ENCODE results near the gene ROBO1. TPM values are rescaled to one million over a fixed set of nuclear protein-coding genes. Genes with fewer than 3 reads are reported as not detected.

ROBO1 gene
- total RNA-seq, 3 donors from 2014 or later = 12.7 to 50.7 (median 23.6) TPM

GRCh38 chr3:79052054-79052681 lies 715.6 kb downstream of the ROBO1 start:
- Histone ChIP-seq H3K36me3 (no peaks in the 10 kb centered on the region), H3K27me3 (no peaks in the 10 kb centered on the region), H3K4me1 (no peaks in the 10 kb centered on the region), H3K4me3 (no peak overlapping the region), H3K27ac (no peak overlapping the region), H3K9me3 (peaks cover 10 to 23% of the 10 kb centered on the region in 2 donors)
- TF ChIP-seq POLR2AphosphoS5 (IDR thresholded peaks at IDR 0.05) = no peak
- no peak for TF ChIP-seq POLR2A (IDR thresholded peaks at IDR 0.05)
- no peak for TF ChIP-seq CTCF (IDR thresholded peaks at IDR 0.05)
- no peak for DNase-seq (ENCODE audit: low spot score in 2 of 2)
- intact Hi-C loops (cut with DNase I; ENCODE audit: low total_unique reads) = no loop called here

- TF ChIP-seq POLR2AphosphoS5 (IDR thresholded peaks at IDR 0.05) = no peak
- TF ChIP-seq POLR2A (IDR thresholded peaks at IDR 0.05) = no peak
- TF ChIP-seq CTCF (IDR thresholded peaks at IDR 0.05) = no peak
- no peak overlapping the region for H3K27ac ChIP-seq
- no peaks in the 10 kb centered on the region for H3K4me1 ChIP-seq
- no peaks in the 10 kb centered on the region for H3K36me3 ChIP-seq
- H3K27me3 ChIP-seq = no peaks in the 10 kb centered on the region
- intact Hi-C loops (cut with DNase I; ENCODE audit: low total_unique reads) = no loop called here
- no peak for DNase-seq (ENCODE audit: low spot score in 2 of 2)
- H3K9me3 ChIP-seq = peaks cover 8% of the 10 kb centered on the region in 2 donors
- H3K4me3 ChIP-seq = no peak overlapping the region
These were observed 720.2 kb downstream of the ROBO1 start for GRCh38 chr3:79047581-79047980.

GRCh38 chr3:79041621-79042020 lies 726.2 kb downstream of the ROBO1 start:
- DNase-seq (ENCODE audit: low spot score in 2 of 2) = no peak
- TF ChIP-seq POLR2A (IDR thresholded peaks at IDR 0.05) = no peak
- TF ChIP-seq CTCF (IDR thresholded peaks at IDR 0.05) = no peak
- TF ChIP-seq POLR2AphosphoS5 (IDR thresholded peaks at IDR 0.05) = no peak
- Histone ChIP-seq H3K27ac (no peak overlapping the region), H3K4me1 (no peaks in the 10 kb centered on the region), H3K9me3 (no peaks in the 10 kb centered on the region), H3K4me3 (no peak overlapping the region), H3K27me3 (no peaks in the 10 kb centered on the region), H3K36me3 (no peaks in the 10 kb centered on the region)
- intact Hi-C loops (cut with DNase I; ENCODE audit: low total_unique reads) = no loop called here

GRCh38 chr3:79040701-79041100 lies 727.1 kb downstream of the ROBO1 start:
- no peaks in the 10 kb centered on the region for H3K4me1 ChIP-seq
- H3K27me3 ChIP-seq = no peaks in the 10 kb centered on the region
- H3K4me3 ChIP-seq = no peak overlapping the region
- H3K9me3 ChIP-seq = no peaks in the 10 kb centered on the region
- no peak for TF ChIP-seq CTCF (IDR thresholded peaks at IDR 0.05)
- no peak for TF ChIP-seq POLR2AphosphoS5 (IDR thresholded peaks at IDR 0.05)
- TF ChIP-seq POLR2A (IDR thresholded peaks at IDR 0.05) = no peak
- intact Hi-C loops (cut with DNase I; ENCODE audit: low total_unique reads) = no loop called here
- DNase-seq (ENCODE audit: low spot score in 2 of 2) = no peak
- no peak overlapping the region for H3K27ac ChIP-seq
- no peaks in the 10 kb centered on the region for H3K36me3 ChIP-seq

DNA sequence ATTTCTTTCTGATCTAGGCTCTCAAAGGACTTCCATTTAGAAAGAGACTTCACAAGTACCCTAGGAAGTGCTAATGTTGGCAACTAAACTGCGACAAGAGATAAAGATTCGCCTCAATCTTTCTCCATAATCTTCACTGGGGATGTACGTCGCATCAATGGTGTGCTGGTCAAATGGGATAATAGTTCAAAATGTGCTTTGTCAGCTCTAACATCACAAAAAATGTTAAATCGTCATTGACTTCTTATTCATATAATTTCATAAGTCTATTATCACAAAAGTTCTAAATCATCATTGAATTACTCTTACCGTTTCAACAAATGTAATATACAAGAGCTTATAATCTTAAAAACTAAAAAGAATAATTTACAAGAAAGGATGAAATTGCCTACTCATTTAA lies 727.7 kb downstream of the ROBO1 start:
- no peak for DNase-seq (ENCODE audit: low spot score in 2 of 2)

More for the DNA sequence above, 727.7 kb downstream of the ROBO1 start:
- Histone ChIP-seq H3K36me3 (no peaks in the 10 kb centered on the region), H3K4me1 (no peaks in the 10 kb centered on the region), H3K4me3 (no peak overlapping the region), H3K27ac (no peak overlapping the region), H3K27me3 (no peaks in the 10 kb centered on the region), H3K9me3 (no peaks in the 10 kb centered on the region)
- intact Hi-C loops (cut with DNase I; ENCODE audit: low total_unique reads) = no loop called here
- TF ChIP-seq POLR2A (IDR thresholded peaks at IDR 0.05) (no peak), POLR2AphosphoS5 (IDR thresholded peaks at IDR 0.05) (no peak), CTCF (IDR thresholded peaks at IDR 0.05) (no peak)
